ENCODE results near the gene UBIAD1.

Gene UBIAD1

GRCh38 chr1:11320153-11320936 lies 47.3 kb downstream of the UBIAD1 start:
- WGBS (ENCODE audit: extremely low coverage, insufficient coverage, low lambda C conversion rate) = no CpG with 5 or more reads among the region's 15 CpGs
- H4K8ac ChIP-seq (ENCODE audit: low read depth, low read length) = no peak overlapping the region

GRCh38 chr1:11321656-11322491 lies 48.9 kb downstream of the UBIAD1 start:
- H4K5ac ChIP-seq (ENCODE audit: low read length) = no peak overlapping the region
- no peak overlapping the region for H3K23ac ChIP-seq (ENCODE audit: low read length)
- H3K4me2 ChIP-seq (ENCODE audit: low read length) = no peak overlapping the region
- H3K79me2 ChIP-seq (ENCODE audit: control insufficient read depth, insufficient read depth, low read length) = no peaks in the 10 kb centered on the region
- no peak overlapping the region for H2AK5ac ChIP-seq (ENCODE audit: low read length)
- no peaks in the 10 kb centered on the region for H3K79me1 ChIP-seq (ENCODE audit: low read length)
- no peak overlapping the region for H3K4me3 ChIP-seq (ENCODE audit: low read length)
- H3K4ac ChIP-seq (ENCODE audit: low read depth, low read length) = no peak overlapping the region
- H3K36me3 ChIP-seq (ENCODE audit: control insufficient read depth, insufficient read depth, low read length) = no peaks in the 10 kb centered on the region
- no peak overlapping the region for H2BK5ac ChIP-seq (ENCODE audit: low read length)
- no peak overlapping the region for H3K56ac ChIP-seq (ENCODE audit: low read length)
- no peak overlapping the region for H3K27ac ChIP-seq (ENCODE audit: low read depth, low read length)
- no peak overlapping the region for H4K8ac ChIP-seq (ENCODE audit: low read depth, low read length)
- H2BK120ac ChIP-seq (ENCODE audit: low read depth, low read length) = no peak overlapping the region
- no peak overlapping the region for H3K9ac ChIP-seq (ENCODE audit: low read length)
- no peak overlapping the region for H2BK15ac ChIP-seq (replicated peaks; ENCODE audit: low read depth)
- no peak overlapping the region for H3K18ac ChIP-seq (ENCODE audit: low read length)
- no peaks in the 10 kb centered on the region for H3K4me1 ChIP-seq (ENCODE audit: control insufficient read depth, low read depth, low read length)
- no peaks in the 10 kb centered on the region for H3K27me3 ChIP-seq (ENCODE audit: insufficient read depth, low read length, poor library complexity)
- no peak for DNase-seq
- no CpG with 5 or more reads among the region's 10 CpGs for WGBS (ENCODE audit: extremely low coverage, insufficient coverage, low lambda C conversion rate)

More at GRCh38 chr1:11320153-11320936, 47.3 kb downstream of the UBIAD1 start:
- Histone ChIP-seq H3K56ac (ENCODE audit: low read length) (no peak overlapping the region), H3K4me2 (ENCODE audit: low read length) (no peak overlapping the region), H3K27me3 (ENCODE audit: insufficient read depth, low read length, poor library complexity) (no peaks in the 10 kb centered on the region), H2BK15ac (replicated peaks; ENCODE audit: low read depth) (no peak overlapping the region), H3K79me1 (ENCODE audit: low read length) (no peaks in the 10 kb centered on the region), H3K4me3 (ENCODE audit: low read length) (no peak overlapping the region), H3K23ac (ENCODE audit: low read length) (no peak overlapping the region), H3K36me3 (ENCODE audit: control insufficient read depth, insufficient read depth, low read length) (no peaks in the 10 kb centered on the region), H4K5ac (ENCODE audit: low read length) (no peak overlapping the region), H2BK5ac (ENCODE audit: low read length) (no peak overlapping the region), H3K4me1 (ENCODE audit: control insufficient read depth, low read depth, low read length) (no peaks in the 10 kb centered on the region), H2BK120ac (ENCODE audit: low read depth, low read length) (no peak overlapping the region), H3K4ac (ENCODE audit: low read depth, low read length) (no peak overlapping the region), H2AK5ac (ENCODE audit: low read length) (no peak overlapping the region), H3K9ac (ENCODE audit: low read length) (no peak overlapping the region), H3K18ac (ENCODE audit: low read length) (no peak overlapping the region), H3K79me2 (ENCODE audit: control insufficient read depth, insufficient read depth, low read length) (no peaks in the 10 kb centered on the region), H3K27ac (ENCODE audit: low read depth, low read length) (no peak overlapping the region)
- peak; percentile 74 for DNase-seq

- Histone ChIP-seq H3K27ac (ENCODE audit: low read depth, low read length) (no peak overlapping the region), H4K8ac (ENCODE audit: low read depth, low read length) (no peak overlapping the region), H3K56ac (ENCODE audit: low read length) (no peak overlapping the region), H3K4me3 (ENCODE audit: low read length) (no peak overlapping the region), H2AK5ac (ENCODE audit: low read length) (no peak overlapping the region), H3K36me3 (ENCODE audit: control insufficient read depth, insufficient read depth, low read length) (no peaks in the 10 kb centered on the region), H2BK5ac (ENCODE audit: low read length) (no peak overlapping the region), H4K5ac (ENCODE audit: low read length) (no peak overlapping the region), H3K79me2 (ENCODE audit: control insufficient read depth, insufficient read depth, low read length) (no peaks in the 10 kb centered on the region), H3K27me3 (ENCODE audit: insufficient read depth, low read length, poor library complexity) (no peaks in the 10 kb centered on the region), H3K23ac (ENCODE audit: low read length) (no peak overlapping the region), H3K9ac (ENCODE audit: low read length) (no peak overlapping the region), H2BK15ac (replicated peaks; ENCODE audit: low read depth) (no peak overlapping the region), H3K79me1 (ENCODE audit: low read length) (no peaks in the 10 kb centered on the region), H3K18ac (ENCODE audit: low read length) (no peak overlapping the region), H3K4me2 (ENCODE audit: low read length) (no peak overlapping the region), H3K4ac (ENCODE audit: low read depth, low read length) (no peak overlapping the region), H2BK120ac (ENCODE audit: low read depth, low read length) (no peak overlapping the region), H3K4me1 (ENCODE audit: control insufficient read depth, low read depth, low read length) (no peaks in the 10 kb centered on the region)
- WGBS (ENCODE audit: extremely low coverage, insufficient coverage, low lambda C conversion rate) = no CpG with 5 or more reads among the region's 17 CpGs
- DNase-seq = no peak
Observed at GRCh38 chr1:11324567-11325165, 51.7 kb downstream of the UBIAD1 start.

GRCh38 chr1:11326070-11326469 lies 53.1 kb downstream of the UBIAD1 start:
- no peak overlapping the region for H2BK120ac ChIP-seq (ENCODE audit: low read depth, low read length)
- no peak for DNase-seq
- H3K18ac ChIP-seq (ENCODE audit: low read length) = no peak overlapping the region
- H3K27me3 ChIP-seq (ENCODE audit: insufficient read depth, low read length, poor library complexity) = no peaks in the 10 kb centered on the region
- H3K23ac ChIP-seq (ENCODE audit: low read length) = no peak overlapping the region
- no peak overlapping the region for H2BK5ac ChIP-seq (ENCODE audit: low read length)
- H4K8ac ChIP-seq (ENCODE audit: low read depth, low read length) = no peak overlapping the region
- H3K4me2 ChIP-seq (ENCODE audit: low read length) = no peak overlapping the region
- H3K27ac ChIP-seq (ENCODE audit: low read depth, low read length) = no peak overlapping the region
- no peaks in the 10 kb centered on the region for H3K4me1 ChIP-seq (ENCODE audit: control insufficient read depth, low read depth, low read length)
- H3K4ac ChIP-seq (ENCODE audit: low read depth, low read length) = no peak overlapping the region
- no peaks in the 10 kb centered on the region for H3K79me2 ChIP-seq (ENCODE audit: control insufficient read depth, insufficient read depth, low read length)
- no peaks in the 10 kb centered on the region for H3K36me3 ChIP-seq (ENCODE audit: control insufficient read depth, insufficient read depth, low read length)
- H3K9ac ChIP-seq (ENCODE audit: low read length) = no peak overlapping the region
- no peak overlapping the region for H2AK5ac ChIP-seq (ENCODE audit: low read length)
- WGBS (ENCODE audit: extremely low coverage, insufficient coverage, low lambda C conversion rate) = no CpG with 5 or more reads among the region's 4 CpGs
- no peak overlapping the region for H2BK15ac ChIP-seq (replicated peaks; ENCODE audit: low read depth)
- H4K5ac ChIP-seq (ENCODE audit: low read length) = no peak overlapping the region
- H3K79me1 ChIP-seq (ENCODE audit: low read length) = no peaks in the 10 kb centered on the region
- no peak overlapping the region for H3K4me3 ChIP-seq (ENCODE audit: low read length)
- no peak overlapping the region for H3K56ac ChIP-seq (ENCODE audit: low read length)

GRCh38 chr1:11328444-11328843 lies 55.4 kb downstream of the UBIAD1 start:
- no peak overlapping the region for H3K27ac ChIP-seq (ENCODE audit: low read depth, low read length)
- H2BK15ac ChIP-seq (replicated peaks; ENCODE audit: low read depth) = no peak overlapping the region
- H3K18ac ChIP-seq (ENCODE audit: low read length) = no peak overlapping the region

More at GRCh38 chr1:11328444-11328843, 55.4 kb downstream of the UBIAD1 start:
- H4K5ac ChIP-seq (ENCODE audit: low read length) = no peak overlapping the region
- no peaks in the 10 kb centered on the region for H3K27me3 ChIP-seq (ENCODE audit: insufficient read depth, low read length, poor library complexity)
- no peak overlapping the region for H3K9ac ChIP-seq (ENCODE audit: low read length)
- no peak overlapping the region for H2BK5ac ChIP-seq (ENCODE audit: low read length)
- no peaks in the 10 kb centered on the region for H3K4me1 ChIP-seq (ENCODE audit: control insufficient read depth, low read depth, low read length)
- H2AK5ac ChIP-seq (ENCODE audit: low read length) = no peak overlapping the region
- no peak overlapping the region for H3K56ac ChIP-seq (ENCODE audit: low read length)
- no peak overlapping the region for H3K23ac ChIP-seq (ENCODE audit: low read length)
- H3K4ac ChIP-seq (ENCODE audit: low read depth, low read length) = no peak overlapping the region
- no CpG with 5 or more reads among the region's 7 CpGs for WGBS (ENCODE audit: extremely low coverage, insufficient coverage, low lambda C conversion rate)
- H3K79me1 ChIP-seq (ENCODE audit: low read length) = no peaks in the 10 kb centered on the region
- no peak overlapping the region for H3K4me2 ChIP-seq (ENCODE audit: low read length)
- no peak overlapping the region for H2BK120ac ChIP-seq (ENCODE audit: low read depth, low read length)
- no peaks in the 10 kb centered on the region for H3K79me2 ChIP-seq (ENCODE audit: control insufficient read depth, insufficient read depth, low read length)
- no peak overlapping the region for H3K4me3 ChIP-seq (ENCODE audit: low read length)
- H3K36me3 ChIP-seq (ENCODE audit: control insufficient read depth, insufficient read depth, low read length) = no peaks in the 10 kb centered on the region
- no peak overlapping the region for H4K8ac ChIP-seq (ENCODE audit: low read depth, low read length)
- DNase-seq = no peak

Measured in mesendoderm (in vitro differentiated cells).